Endometrium (tissue), 2 donors: ENCODE measurements around the gene TMEM72.

Experiments used
- FAIRE-seq: peaks from 2 replicates; lab custom pipeline; 2012; peaks lifted over from hg19 to GRCh38; lab: Jason Lieb, UNC
- donor health status: control.
- donor health status: control.

The TMEM72 gene

GRCh38 chr10:44968091-44968490, 57.0 kb downstream of the TMEM72 start:
- no peak for FAIRE-seq

- FAIRE-seq, result no peak
Measured at GRCh38 chr10:44968500-44969400, 57.6 kb downstream of the TMEM72 start.

- FAIRE-seq, result no peak
Measured at GRCh38 chr10:44969854-44970253, 58.7 kb downstream of the TMEM72 start.

- no peak for FAIRE-seq
Measured at GRCh38 chr10:44970812-44971395, 59.8 kb downstream of the TMEM72 start.

DNA sequence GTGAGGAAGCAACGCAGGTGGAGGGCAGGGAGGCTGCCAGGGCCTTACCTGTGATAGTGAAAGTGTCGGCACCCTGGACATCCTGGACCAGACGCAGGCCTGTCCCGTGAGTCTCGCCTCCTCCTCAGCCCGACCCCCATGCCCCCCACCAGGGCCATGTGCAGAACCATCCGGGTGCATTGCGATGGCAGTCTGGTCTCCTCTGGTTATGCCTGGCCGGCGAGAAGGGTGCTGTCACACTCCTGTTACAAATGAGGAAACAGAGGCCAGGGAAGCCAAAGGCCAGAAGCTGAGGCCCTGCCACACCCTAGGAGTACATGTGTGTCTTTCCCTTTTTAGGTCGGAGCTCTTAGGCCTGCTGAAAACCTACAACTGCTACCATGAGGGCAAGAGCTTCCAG, 60.3 kb downstream of the TMEM72 start:
- no peak for FAIRE-seq

DNA sequence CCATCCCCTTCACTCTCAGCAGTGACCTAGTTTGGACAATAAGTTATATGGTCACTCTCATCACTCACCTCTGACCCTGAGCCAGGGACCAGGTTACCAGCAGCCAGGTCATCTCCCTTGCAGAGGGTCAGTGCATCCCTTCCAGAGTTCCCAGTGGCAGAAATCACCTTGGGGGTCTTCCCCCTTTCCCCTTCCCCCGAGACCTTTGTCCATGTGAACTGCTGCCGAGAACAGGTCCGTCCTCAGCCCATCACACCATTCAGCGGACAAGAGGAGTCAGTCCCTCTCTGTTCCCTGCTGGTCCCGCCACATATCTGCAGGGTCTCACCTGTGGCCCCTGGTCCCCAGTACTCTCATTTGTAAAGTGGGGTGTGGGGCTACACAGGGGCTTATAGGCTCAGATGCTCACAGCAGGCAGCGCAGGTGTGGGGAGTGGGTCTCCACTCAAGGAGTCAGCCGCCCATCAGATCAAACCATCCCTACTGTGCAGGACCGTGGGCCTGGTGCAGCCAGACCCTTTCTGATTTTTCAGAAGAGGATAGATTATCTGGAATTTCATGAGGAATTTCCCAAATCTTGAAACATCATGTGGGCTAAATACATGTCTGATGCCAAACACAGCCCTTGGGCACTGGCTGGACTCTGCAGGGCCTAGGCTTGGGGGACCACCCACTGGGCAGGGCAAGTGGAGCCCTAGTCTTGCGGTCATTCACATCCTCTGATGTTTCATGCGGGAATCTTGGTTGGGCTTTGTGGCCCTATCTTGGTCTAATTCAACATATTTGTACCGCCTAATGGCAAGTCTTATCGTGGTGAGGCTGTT, 61.0 kb downstream of the TMEM72 start:
- FAIRE-seq, result no peak

GRCh38 chr10:44972874-44973306, 61.8 kb downstream of the TMEM72 start:
- no peak for FAIRE-seq

DNA sequence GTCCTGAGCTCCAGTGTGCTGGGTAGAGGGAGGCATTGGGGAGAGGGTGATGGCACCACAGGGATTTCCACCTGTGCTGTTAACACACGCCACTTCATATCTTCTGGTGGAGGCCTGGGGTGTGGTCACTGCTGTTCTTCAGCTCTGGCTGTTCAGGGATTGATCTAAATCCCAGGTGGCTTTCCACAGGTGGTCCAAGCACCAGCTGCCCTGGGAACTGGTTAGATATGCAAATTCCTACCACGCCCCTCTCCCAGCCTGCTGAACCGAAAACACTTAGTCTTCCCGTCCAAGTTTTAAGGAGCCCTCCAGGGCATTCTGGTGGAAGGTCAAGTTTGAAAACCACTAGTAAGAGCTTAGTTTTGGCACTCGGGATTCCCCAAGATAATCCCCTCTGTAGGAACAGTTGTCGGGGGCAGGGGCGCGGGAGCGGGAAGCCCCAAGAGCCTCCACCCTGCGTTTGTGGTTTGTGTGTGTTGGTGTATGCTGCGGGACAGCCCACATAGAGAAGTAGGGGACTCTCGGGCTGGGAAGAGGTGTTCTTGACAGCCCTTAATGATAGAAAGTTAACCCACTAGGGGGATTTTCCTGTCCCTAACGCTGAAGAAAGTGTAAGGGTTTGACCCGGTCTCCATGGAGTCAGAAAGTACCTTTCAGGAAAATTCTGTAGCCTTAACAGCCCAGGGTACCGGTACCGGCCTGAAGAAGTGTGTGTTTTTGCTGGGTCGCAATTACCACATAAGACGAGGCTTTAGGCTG, 62.4 kb downstream of the TMEM72 start:
- FAIRE-seq, result no peak

- no peak for FAIRE-seq
Measured at GRCh38 chr10:44974082-44974627, 63.0 kb downstream of the TMEM72 start.

DNA sequence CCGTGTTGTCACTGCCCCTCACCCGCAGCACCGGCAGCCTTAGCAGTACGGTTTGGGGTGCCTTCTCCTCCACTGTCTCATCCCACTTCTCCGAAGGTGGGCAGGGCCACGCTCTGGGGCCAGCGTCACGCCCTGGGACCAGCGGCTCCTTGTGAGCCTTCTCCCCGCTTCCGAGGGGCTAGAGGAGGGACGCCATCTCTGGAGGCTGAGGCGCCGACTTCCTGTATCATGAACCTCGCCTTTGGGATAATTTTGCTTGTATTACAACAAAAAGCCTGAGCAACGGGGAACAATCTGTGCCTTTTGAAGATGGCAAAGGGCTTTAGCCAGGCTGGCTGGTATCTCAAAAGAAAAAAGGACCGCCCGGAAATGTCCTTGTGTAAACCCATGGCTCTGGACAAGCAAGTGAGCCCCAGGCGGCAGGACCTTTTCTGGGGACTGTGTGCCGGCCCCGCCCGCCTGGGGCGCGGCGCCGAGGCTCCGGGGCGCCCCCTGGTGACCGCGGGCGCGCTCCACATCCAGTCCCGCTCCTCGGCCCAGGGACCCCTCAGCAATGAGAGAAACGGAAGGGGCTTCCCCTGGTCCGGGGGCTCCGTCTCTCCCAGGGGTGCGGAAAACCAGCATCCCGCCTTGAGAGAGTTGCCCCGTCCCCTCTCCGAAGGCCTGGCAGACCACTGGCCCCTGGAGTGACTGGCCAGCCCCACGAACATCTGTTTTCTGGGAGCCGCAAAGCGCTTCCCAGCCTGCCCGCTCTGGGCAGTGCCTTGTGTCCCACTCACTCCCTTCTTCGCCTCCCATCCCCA, 63.7 kb downstream of the TMEM72 start:
- FAIRE-seq, result no peak

GRCh38 chr10:44975431-44976331, 64.5 kb downstream of the TMEM72 start:
- no peak for FAIRE-seq

GRCh38 chr10:44976352-44977198, 65.4 kb downstream of the TMEM72 start:
- no peak for FAIRE-seq

GRCh38 chr10:44977287-44978212, 66.4 kb downstream of the TMEM72 start:
- FAIRE-seq, result no peak

DNA sequence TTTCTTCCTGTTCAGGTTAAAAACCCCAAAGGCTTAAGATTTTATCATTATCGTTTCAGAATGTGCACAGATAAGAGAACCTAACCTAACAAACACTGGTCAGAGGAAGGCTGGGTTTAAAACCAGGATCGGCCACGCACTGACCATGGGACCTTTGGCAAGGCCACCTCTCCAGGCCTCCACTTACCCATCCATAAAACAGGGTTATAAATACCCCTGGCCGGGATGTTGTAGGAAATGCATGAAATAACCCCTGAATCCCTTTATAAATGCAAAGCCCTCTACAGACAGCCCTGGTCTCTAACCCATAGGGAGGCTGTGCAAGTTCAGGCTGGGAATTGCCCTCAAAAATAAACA, 67.1 kb downstream of the TMEM72 start:
- no peak for FAIRE-seq

DNA sequence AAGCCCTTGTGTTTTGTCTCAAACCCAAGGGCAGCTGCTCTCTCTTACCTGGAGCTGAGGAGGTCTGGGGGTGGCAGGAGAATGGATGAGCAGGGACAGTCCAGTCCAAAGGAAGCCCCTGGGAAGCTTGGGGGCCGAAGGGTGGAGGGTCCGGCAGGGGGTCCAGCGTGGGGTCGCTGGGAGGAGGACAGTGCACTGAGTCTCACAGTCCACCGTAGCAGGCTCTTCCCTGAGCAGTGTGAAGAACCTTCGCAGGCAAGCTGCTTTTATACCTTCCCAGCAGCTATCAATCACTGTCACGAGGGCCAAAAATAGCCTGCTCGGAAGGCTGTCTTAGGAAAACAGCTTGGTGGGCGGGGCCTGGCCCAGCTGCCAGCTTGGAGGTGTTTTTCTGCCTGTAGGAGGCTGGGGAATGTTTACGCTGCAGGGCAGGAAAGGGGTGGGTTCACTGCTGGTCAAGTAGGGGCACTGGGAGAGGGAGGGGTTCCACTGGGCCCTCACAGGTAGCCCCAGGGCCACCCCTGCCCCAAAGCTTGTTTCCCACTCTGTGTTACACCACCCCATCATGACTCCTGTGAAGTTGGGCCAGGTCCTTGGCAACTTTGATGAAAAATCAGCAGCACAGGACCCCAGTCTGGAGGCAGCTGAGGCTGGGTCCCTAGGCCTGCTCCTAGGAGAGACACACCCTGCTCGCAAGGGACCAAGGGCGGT, 67.6 kb downstream of the TMEM72 start, which contains the start of gene DEPP1:
TSS of gene DEPP1 (minus strand) at position 240 of the 711 bp plus-strand sequence. CDS start 779 bp downstream, outside the sequence.
- FAIRE-seq, result no peak

DNA sequence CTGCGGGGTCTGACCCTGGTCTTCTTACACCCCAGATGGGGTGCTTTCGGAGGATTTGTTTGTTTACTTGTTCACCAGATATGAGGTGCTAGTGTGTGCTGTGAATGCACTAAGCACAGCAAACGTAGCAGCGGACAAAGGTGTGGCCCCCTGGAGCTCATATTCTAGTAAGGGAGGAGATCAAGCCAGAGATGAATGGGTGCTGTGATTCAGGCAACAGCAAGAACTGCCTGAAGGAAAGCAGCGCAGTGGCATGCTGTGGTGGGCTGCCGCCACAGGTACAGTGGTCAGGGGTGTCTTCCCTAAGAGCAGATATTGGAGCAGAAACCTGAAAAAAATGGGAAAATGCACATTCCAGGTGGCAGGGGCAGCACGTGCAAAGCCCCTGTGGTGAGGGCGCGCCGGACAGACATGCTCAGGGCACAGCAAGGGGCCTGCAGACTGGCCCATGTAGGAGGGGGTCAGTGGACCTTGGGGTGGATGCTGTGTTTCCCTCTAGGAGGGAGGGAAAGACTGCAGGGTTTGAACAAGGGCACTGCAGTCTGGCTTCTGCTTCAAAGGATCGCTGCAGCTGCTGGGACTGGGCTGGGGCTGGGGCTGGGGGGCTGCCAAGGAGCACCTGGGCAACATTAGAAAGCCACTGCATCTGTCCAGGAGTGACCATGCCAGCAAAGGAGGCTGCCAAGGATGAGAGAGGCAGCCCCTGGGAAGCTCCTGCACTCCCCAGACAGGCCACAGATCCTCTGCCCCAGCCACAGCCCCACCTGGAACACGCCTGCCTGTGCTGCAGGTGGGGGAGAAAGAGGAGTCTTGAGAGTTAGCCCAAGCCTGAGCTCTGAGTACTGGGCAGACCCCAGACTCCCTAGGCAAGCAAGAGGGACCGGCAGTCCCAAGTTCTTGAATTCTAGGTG, 68.4 kb downstream of the TMEM72 start:
- no peak for FAIRE-seq
